HL-60 (cell line): ENCODE data around the gene PPP1R9B.

Experiments
- GABPA ChIP-seq: IDR thresholded peaks from 2 replicates; pipeline ENCODE4 v1.6.1; 2012; ENCODE audit warnings: low read depth
- POLR2AphosphoS5 ChIP-seq: IDR thresholded peaks from 2 replicates; pipeline ENCODE4 v1.6.1; 2012; ENCODE audit warnings: low read depth
- TF ChIP-seq, protein P1 (sequence below): IDR thresholded peaks from one replicate; pipeline ENCODE4 v1.5.1; 2011; ENCODE audit warnings: low read length, control low read depth, inconsistent platforms; ENCODE audit not compliant: insufficient read depth

DNA sequence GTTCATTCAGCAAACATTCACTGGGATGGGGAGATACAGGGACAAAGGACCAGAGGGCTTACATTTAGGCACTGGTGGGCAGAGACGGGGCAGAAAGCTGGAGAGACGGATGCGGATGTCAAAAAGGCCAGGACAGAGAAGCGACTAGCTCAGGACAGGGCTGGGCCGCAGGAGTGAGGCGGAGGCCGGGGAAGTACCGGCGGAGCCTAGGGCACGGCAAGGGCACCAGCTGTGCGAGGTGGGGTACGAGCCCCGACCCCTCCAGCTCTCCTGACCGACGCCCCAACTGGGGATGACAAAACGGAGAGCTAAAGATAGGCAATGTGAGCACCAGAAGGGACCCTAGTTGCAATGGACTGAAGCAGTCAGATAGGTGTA, 11.4 kb upstream of the PPP1R9B start:
- TF ChIP-seq, protein P1, sequence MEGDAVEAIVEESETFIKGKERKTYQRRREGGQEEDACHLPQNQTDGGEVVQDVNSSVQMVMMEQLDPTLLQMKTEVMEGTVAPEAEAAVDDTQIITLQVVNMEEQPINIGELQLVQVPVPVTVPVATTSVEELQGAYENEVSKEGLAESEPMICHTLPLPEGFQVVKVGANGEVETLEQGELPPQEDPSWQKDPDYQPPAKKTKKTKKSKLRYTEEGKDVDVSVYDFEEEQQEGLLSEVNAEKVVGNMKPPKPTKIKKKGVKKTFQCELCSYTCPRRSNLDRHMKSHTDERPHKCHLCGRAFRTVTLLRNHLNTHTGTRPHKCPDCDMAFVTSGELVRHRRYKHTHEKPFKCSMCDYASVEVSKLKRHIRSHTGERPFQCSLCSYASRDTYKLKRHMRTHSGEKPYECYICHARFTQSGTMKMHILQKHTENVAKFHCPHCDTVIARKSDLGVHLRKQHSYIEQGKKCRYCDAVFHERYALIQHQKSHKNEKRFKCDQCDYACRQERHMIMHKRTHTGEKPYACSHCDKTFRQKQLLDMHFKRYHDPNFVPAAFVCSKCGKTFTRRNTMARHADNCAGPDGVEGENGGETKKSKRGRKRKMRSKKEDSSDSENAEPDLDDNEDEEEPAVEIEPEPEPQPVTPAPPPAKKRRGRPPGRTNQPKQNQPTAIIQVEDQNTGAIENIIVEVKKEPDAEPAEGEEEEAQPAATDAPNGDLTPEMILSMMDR = no peak
- TF ChIP-seq POLR2AphosphoS5 = no peak
- TF ChIP-seq GABPA = no peak
